ENCODE results near the gene TRPM3.

TRPM3 gene

DNA sequence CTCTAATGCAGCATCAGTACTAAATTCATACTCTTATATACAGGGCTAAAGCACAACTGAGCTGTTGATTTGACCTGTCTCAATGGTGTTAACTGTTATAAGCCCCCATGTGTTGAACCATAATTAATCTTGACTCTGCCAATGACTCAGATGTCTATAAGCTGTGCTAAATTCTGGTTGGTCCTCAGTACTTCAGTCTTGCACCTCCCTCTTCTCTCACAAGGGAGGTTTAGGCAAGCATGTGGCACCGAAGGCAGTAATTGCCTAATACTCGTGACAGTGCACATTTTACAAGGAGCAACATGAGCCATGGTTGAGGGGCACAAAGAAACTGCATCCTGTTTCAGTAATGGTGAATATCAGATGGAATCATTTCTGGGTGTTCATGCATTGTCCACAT lies 255.9 kb downstream of the TRPM3 start:
- Histone ChIP-seq H3K4me3 (no peak overlapping the region), H3K27ac (no peak overlapping the region)
- TF ChIP-seq, protein P1, sequence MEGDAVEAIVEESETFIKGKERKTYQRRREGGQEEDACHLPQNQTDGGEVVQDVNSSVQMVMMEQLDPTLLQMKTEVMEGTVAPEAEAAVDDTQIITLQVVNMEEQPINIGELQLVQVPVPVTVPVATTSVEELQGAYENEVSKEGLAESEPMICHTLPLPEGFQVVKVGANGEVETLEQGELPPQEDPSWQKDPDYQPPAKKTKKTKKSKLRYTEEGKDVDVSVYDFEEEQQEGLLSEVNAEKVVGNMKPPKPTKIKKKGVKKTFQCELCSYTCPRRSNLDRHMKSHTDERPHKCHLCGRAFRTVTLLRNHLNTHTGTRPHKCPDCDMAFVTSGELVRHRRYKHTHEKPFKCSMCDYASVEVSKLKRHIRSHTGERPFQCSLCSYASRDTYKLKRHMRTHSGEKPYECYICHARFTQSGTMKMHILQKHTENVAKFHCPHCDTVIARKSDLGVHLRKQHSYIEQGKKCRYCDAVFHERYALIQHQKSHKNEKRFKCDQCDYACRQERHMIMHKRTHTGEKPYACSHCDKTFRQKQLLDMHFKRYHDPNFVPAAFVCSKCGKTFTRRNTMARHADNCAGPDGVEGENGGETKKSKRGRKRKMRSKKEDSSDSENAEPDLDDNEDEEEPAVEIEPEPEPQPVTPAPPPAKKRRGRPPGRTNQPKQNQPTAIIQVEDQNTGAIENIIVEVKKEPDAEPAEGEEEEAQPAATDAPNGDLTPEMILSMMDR (IDR thresholded peaks at IDR 0.05), result no peak
- DNase-seq (ENCODE audit: low spot score), result no peak

GRCh38 chr9:70861797-70862196 lies 259.6 kb downstream of the TRPM3 start:
- TF ChIP-seq, protein P1 (IDR thresholded peaks at IDR 0.05), result no peak
- Histone ChIP-seq H3K27ac (no peak overlapping the region), H3K4me3 (no peak overlapping the region)
- no peak for DNase-seq (ENCODE audit: low spot score)

- H3K27ac ChIP-seq, result no peak overlapping the region
These were observed 260.0 kb downstream of the TRPM3 start for GRCh38 chr9:70861376-70861775.

GRCh38 chr9:70859694-70860093 lies 261.7 kb downstream of the TRPM3 start:
- no peak overlapping the region for H3K27ac ChIP-seq
- DNase-seq (ENCODE audit: low spot score), result no peak
- no peak overlapping the region for H3K4me3 ChIP-seq
- TF ChIP-seq, protein P1 (IDR thresholded peaks at IDR 0.05), result no peak

More at GRCh38 chr9:70861376-70861775, 260.0 kb downstream of the TRPM3 start:
- no peak overlapping the region for H3K4me3 ChIP-seq
- no peak for DNase-seq (ENCODE audit: low spot score)
- TF ChIP-seq, protein P1 (IDR thresholded peaks at IDR 0.05), result no peak

DNA sequence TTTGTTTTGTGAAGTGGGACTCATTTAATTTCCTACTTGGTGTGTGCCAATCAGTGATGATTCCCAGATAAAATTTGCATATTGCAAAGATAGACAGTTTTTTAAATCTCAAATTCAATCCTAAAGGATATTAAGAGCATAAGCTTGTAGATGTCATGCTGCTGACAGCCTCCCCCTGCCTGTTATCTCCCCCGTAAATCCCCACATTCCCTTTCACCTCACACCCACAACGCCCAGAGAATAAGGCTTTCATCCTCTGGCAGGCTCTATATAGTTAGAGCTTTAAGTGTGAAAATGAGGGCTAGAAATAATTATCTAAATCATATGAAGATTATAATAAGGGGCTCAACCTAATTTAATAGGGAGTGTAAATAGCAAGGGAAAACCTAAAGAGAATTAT lies 265.0 kb downstream of the TRPM3 start:
- DNase-seq (ENCODE audit: low spot score), result no peak
- Histone ChIP-seq H3K27ac (no peak overlapping the region), H3K4me3 (no peak overlapping the region)
- TF ChIP-seq, protein P1 (IDR thresholded peaks at IDR 0.05), result no peak

GRCh38 chr9:70852711-70853240 lies 268.6 kb downstream of the TRPM3 start:
- TF ChIP-seq, protein P1 (IDR thresholded peaks at IDR 0.05), result no peak
- Histone ChIP-seq H3K27ac (no peak overlapping the region), H3K4me3 (no peak overlapping the region)
- no peak for DNase-seq (ENCODE audit: low spot score)

- Histone ChIP-seq H3K27ac (no peak overlapping the region), H3K4me3 (no peak overlapping the region)
- TF ChIP-seq, protein P1 (IDR thresholded peaks at IDR 0.05), result no peak
- no peak for DNase-seq (ENCODE audit: low spot score)
These were observed 281.2 kb downstream of the TRPM3 start for GRCh38 chr9:70840266-70840665.

Data from coronary artery (tissue), 2 donors.